MCF 10A (cell line): ENCODE results near the gene PFN1. TPM values are rescaled to one million over a fixed set of nuclear protein-coding genes. Genes with fewer than 3 reads are reported as not detected.
"Not testable (repeated sequence)": the region's sequence is repeated elsewhere in the genome, so short reads cannot be mapped to it uniquely, and the experiment has no call there.

ENCODE experiments used
- BruUV-seq: library from RNA; stranded (reverse); fragments of 400-500 nt; replicated peaks from 2 replicates; lab custom pipeline; 2021; lab: Mats Ljungman, UMichigan
- CTCF ChIA-PET: fragments of 300-600 bp; sonication (Branson Sonifier 250); formaldehyde crosslinking; extraction: SDS; loops from one replicate; lab custom pipeline; 2021; ENCODE audit warnings: antibody characterized with exemption, inconsistent platforms; lab: Yijun Ruan, JAX
- POLR2A ChIA-PET: fragments of 300-600, 350-650 bp; sonication (Branson Sonifier 250); formaldehyde crosslinking; extraction: SDS; loops from one replicate; lab custom pipeline; 2020; ENCODE audit warnings: antibody characterized with exemption, inconsistent platforms; lab: Yijun Ruan, JAX
- DNase-seq: peaks from one replicate; pipeline ENCODE4 v3.0.0-alpha.2; 2018; ENCODE audit not compliant: unreplicated experiment
- H3K27ac Mint-ChIP-seq: one replicate; pipeline ENCODE4 v1.8.0; 2022; ENCODE audit warnings: mild to moderate bottlenecking, low read depth, mixed read lengths; ENCODE audit not compliant: unreplicated experiment
- H3K27me3 Mint-ChIP-seq: one replicate; pipeline ENCODE4 v1.8.0; 2022; ENCODE audit warnings: mixed read lengths; ENCODE audit not compliant: insufficient read depth, unreplicated experiment
- H3K36me3 Mint-ChIP-seq: one replicate; pipeline ENCODE4 v1.8.0; 2022; ENCODE audit warnings: mild to moderate bottlenecking, moderate library complexity, mixed read lengths; ENCODE audit not compliant: insufficient read depth, unreplicated experiment
- H3K4me1 Mint-ChIP-seq: one replicate; pipeline ENCODE4 v1.8.0; 2022; ENCODE audit warnings: mixed read lengths; ENCODE audit not compliant: insufficient read depth, unreplicated experiment
- H3K4me3 Mint-ChIP-seq: one replicate; pipeline ENCODE4 v1.8.0; 2022; ENCODE audit warnings: mild to moderate bottlenecking, moderate library complexity, mixed read lengths; ENCODE audit not compliant: unreplicated experiment
- H3K9me3 Mint-ChIP-seq: one replicate; pipeline ENCODE4 v1.8.0; 2022; ENCODE audit warnings: mixed read lengths; ENCODE audit not compliant: unreplicated experiment
- intact Hi-C: fragments of 100-400 bp; cut with micrococcal nuclease; formaldehyde crosslinking; loops from 2 replicates; pipeline ENCODE4 v1.14.1; 2022
- total RNA-seq: library from RNA; stranded (reverse); gene quantifications from 2 replicates; pipeline ENCODE4 v1.2.3, GENCODE V29; 2022
- TF ChIP-seq, protein P1 (sequence below): fragments of 200-600 bp; IDR thresholded peaks from one replicate; pipeline ENCODE4 v1.8.0; 2022; ENCODE audit warnings: antibody characterized with exemption, mild to moderate bottlenecking; ENCODE audit not compliant: unreplicated experiment

PFN1 gene
- total RNA-seq, 1 experiment from 2014 or later: 1,106 TPM

DNA sequence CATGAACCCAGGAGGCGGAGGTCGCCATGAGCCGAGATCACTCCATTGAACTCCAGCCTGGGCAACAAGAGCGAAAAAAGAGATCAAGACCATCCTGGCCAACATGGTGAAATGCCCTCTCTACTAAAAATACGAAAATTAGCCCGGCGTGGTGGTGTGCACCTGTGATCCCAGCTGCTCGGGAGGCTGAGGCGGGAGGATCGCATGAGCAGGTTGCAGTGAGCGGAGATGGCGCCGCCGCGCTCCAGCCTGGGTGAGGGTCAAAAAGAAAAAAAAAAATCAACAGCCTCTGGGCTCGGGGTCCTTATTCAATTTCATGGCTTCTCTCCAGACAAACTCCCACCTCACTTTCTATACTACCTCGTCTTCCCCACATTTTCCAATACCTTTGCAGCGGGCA is 19.4 kb downstream of the PFN1 start:
- ChIA-PET CTCF (interaction anchor here (0.6 kb wide), 1 partner anchor 9 kb away, joined by 3 read pairs; no protein-coding TSS in a partner anchor), POLR2A (interaction anchor here (0.6 to 1.5 kb wide), 4 partner anchors 8 to 85 kb away, joined by 3 to 9 read pairs (median 4); partner anchors contain the start of genes RNF167 and SLC25A11)
- Mint-ChIP-seq H3K9me3 (no peaks in the 10 kb centered on the region), H3K27me3 (no peaks in the 10 kb centered on the region), H3K27ac (no peak overlapping the region), H3K36me3 (peaks cover 20% of the 10 kb centered on the region), H3K4me1 (peaks cover 2% of the 10 kb centered on the region), H3K4me3 (no peak overlapping the region)
- TF ChIP-seq, protein P1, sequence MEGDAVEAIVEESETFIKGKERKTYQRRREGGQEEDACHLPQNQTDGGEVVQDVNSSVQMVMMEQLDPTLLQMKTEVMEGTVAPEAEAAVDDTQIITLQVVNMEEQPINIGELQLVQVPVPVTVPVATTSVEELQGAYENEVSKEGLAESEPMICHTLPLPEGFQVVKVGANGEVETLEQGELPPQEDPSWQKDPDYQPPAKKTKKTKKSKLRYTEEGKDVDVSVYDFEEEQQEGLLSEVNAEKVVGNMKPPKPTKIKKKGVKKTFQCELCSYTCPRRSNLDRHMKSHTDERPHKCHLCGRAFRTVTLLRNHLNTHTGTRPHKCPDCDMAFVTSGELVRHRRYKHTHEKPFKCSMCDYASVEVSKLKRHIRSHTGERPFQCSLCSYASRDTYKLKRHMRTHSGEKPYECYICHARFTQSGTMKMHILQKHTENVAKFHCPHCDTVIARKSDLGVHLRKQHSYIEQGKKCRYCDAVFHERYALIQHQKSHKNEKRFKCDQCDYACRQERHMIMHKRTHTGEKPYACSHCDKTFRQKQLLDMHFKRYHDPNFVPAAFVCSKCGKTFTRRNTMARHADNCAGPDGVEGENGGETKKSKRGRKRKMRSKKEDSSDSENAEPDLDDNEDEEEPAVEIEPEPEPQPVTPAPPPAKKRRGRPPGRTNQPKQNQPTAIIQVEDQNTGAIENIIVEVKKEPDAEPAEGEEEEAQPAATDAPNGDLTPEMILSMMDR: no peak
- BruUV-seq: no TSS peak
- DNase-seq: no peak
- intact Hi-C loops: no loop called here

DNA sequence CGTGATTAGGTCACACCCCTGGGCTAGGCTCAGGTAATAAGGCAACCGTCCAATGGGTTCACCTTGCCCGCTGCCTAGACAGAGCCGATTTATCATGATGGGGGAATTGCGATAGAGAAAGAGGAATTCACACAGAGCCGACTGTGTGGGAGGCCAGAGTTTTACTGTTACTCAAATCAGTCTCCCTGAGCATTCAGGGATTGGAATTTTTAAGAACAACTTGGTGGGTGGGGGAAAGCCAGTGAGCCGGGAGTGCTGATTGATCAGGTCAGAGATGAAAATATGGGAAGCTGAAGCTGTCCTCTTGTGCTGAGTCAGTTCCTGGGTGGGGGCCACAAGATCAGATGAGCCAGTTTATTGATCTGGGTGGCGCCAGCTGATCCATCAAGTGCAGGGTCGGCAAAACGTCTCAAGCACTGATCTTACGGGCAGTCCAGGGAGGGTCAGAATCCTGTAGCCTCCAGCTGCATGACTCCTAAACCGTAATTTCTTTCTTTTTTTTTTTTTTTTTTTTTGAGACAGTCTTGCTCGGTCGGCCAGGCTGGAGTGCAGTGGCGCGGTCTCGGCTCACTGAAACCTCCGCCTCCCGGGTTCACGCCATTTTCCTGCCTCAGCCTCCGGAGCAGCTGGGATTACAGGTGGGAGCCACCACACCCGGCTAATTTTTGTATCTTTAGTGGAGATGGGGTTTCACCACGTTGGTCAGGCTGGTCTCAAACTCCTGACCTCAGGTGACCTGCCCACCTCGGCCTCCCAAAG is 21.6 kb downstream of the PFN1 start:
- H3K27ac Mint-ChIP-seq, intact Hi-C loops, H3K9me3 Mint-ChIP-seq, H3K4me3 Mint-ChIP-seq, BruUV-seq, DNase-seq, H3K27me3 Mint-ChIP-seq, H3K4me1 Mint-ChIP-seq: not testable (repeated sequence)
- ChIA-PET POLR2A (interaction anchor here (1.0 to 4.2 kb wide), 3 partner anchors 12 to 13 kb away, joined by 4 to 33 read pairs (median 6); partner anchors contain the start of genes RNF167 and SLC25A11), CTCF (interaction anchor here (0.5 to 0.6 kb wide), 2 partner anchors 42 to 170 kb away, joined by 3 to 4 read pairs; no protein-coding TSS in a partner anchor)
- H3K36me3 Mint-ChIP-seq: peaks cover 18% of the 10 kb centered on the region

DNA sequence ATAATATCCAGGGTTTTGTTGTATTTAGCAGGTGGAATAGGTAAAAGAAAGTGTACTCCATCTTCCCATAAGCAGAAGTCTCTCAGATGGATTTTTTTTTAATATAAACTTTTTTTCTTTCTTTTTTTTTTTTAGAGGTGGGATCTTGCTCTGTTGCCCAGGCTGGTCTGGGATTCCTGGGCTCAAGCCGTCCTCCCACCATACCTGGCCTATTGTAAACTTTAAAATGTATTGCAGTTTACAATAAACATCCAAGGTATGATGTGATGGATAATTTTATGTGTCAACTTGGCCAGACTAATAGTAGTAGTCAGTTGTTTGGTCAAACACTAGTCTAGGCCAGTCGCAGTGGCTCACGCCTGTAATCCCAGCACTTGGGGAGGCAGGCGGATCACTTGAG is 27.0 kb downstream of the PFN1 start:
- ChIA-PET POLR2A (interaction anchor here (0.7 to 4.6 kb wide), 13 partner anchors 10 to 1311 kb away, joined by 3 to 51 read pairs (median 6); partner anchors contain the start of genes KIF1C, PFN1, RNF167 and SLC25A11), CTCF (interaction anchor here (0.6 to 5.1 kb wide), 2 partner anchors 12 to 54 kb away, joined by 3 to 29 read pairs; no protein-coding TSS in a partner anchor)
- no peaks in the 10 kb centered on the region for H3K27me3 Mint-ChIP-seq
- H3K4me1 Mint-ChIP-seq: peaks cover 16% of the 10 kb centered on the region
- no TSS peak for BruUV-seq
- TF ChIP-seq, protein P1: no peak
- DNase-seq: no peak
- H3K36me3 Mint-ChIP-seq: no peaks in the 10 kb centered on the region
- intact Hi-C loops: loop anchor here (2.0 kb wide), 1 partner anchor 19 kb away; the partner anchor contains the start of genes RNF167 and SLC25A11
- no peaks in the 10 kb centered on the region for H3K9me3 Mint-ChIP-seq
- H3K4me3 Mint-ChIP-seq: no peak overlapping the region
- no peak overlapping the region for H3K27ac Mint-ChIP-seq

DNA sequence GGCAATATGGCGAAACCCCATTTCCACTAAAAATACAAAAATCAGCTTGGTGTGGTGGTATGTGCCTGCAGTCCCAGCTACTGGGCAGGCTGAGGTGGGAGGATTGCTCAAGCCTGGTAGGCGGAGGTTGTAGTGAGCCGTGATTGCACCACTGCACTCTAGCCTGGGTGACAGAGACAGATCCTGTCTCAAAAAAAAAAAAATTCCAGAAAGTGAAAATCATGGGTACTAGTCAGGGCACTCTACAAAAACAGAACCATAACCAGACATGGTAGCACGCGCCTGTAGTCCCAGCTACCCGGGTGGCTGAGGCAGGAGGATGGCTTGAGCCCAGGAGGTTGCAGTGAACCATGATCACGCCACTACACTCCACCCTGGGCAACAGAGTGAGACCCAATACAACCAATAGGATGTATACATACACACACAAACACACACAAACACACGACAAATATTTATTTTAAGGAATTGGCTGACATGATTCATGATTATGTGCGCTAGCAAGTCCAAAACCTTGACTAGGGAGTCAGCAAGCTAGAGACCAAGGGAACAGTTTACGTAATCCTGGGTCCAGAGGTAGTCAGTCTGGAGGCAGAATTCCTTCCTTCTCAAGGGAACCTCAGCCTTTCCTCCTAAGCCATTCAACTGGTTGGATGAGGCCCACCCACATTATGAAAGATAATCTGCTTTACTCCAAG is 27.8 kb downstream of the PFN1 start:
- peak; percentile 83 for DNase-seq
- intact Hi-C loops: loop anchor here (2.0 kb wide), 1 partner anchor 20 kb away; the partner anchor contains the start of genes RNF167 and SLC25A11
- ChIA-PET CTCF (interaction anchor here (0.6 to 5.1 kb wide), 5 partner anchors 11 to 143 kb away, joined by 3 to 29 read pairs (median 5); partner anchors contain the start of genes CHRNE and SPAG7), POLR2A (interaction anchor here (0.6 to 4.6 kb wide), 24 partner anchors 9 to 295 kb away, joined by 3 to 51 read pairs (median 4); partner anchors contain the start of genes GLTPD2, KIF1C, MINK1 and PFN1)
- no peaks in the 10 kb centered on the region for H3K27me3 Mint-ChIP-seq
- no TSS peak for BruUV-seq
- H3K27ac Mint-ChIP-seq: peak overlapping the region; percentile 74
- TF ChIP-seq, protein P1: no peak
- H3K9me3 Mint-ChIP-seq: no peaks in the 10 kb centered on the region
- H3K4me1 Mint-ChIP-seq: peaks cover 16% of the 10 kb centered on the region
- peak overlapping the region; percentile 39 for H3K4me3 Mint-ChIP-seq
- H3K36me3 Mint-ChIP-seq: no peaks in the 10 kb centered on the region
